ENCODE measurements around the gene KCNMA1.

KCNMA1 gene

DNA sequence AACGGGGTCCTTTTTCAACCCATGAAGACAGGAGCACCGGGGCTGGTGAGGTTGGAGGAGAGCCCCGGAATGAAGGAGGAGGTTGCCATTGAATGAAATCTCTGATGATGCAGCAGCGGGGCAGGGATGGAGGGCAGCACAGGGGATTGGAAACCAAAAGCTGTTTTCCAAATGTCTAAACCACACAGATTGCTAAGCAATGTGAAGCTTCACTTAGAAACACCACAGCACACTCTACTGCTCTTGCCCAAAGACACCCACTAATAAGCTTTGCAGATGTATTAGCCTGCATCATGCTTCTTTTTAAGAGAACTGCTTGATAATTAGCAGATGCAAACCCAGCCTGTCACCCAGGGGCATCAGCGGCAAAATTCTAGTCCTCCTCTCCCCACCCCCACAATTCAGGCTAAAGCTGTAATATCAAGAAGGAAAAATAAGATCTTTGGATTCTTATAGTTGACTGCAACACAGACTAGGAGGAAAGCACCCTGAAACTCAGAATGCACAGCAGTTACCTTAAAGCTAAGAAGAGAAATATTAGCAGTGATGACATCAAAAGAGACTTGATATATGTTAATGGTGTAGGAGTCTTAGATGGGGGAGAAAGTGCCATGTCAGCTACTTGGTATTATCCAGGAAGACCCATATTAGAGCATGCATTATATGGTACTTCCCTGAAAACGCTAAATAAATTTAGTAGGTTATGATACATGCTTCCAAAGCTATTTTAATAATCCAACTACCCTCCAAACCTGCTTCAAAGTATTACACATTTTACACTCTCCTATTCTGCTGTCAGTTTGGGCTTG lies 666.7 kb downstream of the KCNMA1 start:
- no peak for DNase-seq (ENCODE audit: low read depth, low spot score)

DNA sequence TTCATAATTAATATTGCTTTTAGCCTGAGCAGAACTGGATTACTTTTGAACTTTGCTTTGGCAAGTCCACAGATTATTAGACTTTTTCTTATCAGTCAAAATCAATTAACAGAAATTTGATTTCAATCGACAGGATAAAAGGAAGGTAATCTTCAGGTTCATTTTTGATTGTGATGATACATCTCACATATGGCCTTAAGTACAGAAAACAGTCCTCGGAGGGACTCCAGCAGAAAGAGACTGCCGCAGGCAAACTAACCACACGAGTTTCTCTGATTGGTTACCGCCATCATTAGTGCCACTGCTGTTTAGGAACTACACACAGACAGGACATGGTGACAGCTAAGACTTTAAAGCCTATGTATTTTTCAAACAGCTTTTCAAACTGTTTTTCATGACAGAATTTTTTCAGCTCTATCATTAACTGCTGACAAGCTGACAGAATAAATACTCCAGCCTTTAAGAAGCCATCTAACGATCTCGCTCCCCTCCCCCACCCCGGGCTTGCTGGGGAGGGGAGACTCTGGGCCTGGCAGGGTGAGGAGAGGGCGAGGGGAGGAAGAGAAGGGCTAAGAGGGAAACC lies 668.2 kb downstream of the KCNMA1 start:
- no peak for DNase-seq (ENCODE audit: low read depth, low spot score)

DNA sequence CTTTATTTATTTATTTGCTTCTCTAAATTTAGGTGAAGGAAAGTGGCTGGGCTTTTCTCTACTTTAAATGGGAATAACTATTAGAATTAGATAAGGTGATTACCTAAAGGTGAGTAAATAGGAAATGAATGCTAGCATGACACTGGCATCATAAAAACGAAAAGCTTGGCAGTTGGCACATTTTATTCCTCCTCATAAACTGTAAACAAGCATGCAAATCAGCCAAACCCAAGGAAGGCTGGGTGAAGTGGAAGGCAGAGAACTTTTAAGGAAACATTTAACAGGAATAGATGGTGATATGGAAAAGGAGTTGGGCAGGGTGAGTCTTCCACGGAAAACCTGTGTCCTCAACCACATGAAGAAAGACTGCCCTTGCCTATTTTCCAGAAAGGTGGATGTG lies 669.1 kb downstream of the KCNMA1 start:
- no peak for DNase-seq (ENCODE audit: low read depth, low spot score)

DNA sequence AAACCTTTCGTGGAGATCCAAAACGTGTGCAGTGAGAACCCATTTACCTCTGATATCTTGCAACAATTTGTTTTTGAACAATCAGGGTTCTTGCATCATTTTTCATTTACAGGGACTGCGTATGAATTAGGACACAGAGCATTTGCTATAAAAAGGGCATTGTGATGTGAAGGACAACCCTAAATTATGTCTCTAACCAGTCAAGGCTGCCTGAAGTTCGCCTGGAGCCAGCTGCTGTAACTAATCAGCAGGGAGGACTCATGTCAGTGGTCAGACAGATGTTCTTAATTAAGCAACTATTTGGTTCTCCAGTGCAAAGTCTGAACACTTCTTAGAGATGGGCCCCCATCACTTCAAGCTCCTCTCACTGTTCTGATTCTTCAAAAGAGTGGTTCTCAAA lies 674.8 kb downstream of the KCNMA1 start:
- DNase-seq (ENCODE audit: low read depth, low spot score) = no peak

DNA sequence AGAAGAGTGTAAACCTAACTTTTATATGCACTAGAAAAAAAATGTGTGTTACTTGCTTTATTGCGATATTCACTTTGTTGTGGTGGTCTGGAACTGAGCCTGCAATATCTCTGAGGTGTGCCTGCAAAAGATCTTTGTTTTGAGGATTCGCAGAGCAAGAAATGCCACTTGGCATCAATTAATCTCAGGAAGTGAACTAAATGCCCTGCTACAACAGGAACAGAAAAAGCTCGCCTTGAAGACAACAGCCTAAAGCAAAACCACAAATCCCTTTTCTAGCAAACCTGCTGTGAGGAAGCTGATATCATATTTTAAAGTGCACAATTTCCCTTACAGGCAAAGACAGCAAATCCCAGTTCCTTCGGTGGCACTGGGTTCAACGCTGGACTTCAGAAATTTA lies 675.8 kb downstream of the KCNMA1 start:
- no peak for DNase-seq (ENCODE audit: low read depth, low spot score)

DNA sequence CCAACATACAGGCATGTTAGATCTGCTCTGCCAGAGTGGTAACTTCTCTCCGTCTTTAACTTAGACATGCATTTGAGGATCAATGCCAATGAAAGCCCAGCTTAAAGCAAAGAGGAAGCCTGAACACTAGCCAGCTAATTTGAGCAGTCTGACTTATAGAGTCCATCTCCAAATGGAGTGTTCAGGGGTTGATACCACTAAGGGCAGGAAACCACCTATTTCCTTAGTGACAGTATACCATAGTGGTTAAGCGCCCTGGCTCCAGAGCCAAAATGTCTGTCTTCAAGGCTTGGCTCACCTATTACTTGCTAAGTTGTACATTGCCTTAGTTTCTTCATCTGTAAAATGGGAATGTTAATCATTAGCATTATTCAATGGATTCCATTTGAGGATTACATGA lies 678.5 kb downstream of the KCNMA1 start:
- no peak for DNase-seq (ENCODE audit: low read depth, low spot score)

DNA sequence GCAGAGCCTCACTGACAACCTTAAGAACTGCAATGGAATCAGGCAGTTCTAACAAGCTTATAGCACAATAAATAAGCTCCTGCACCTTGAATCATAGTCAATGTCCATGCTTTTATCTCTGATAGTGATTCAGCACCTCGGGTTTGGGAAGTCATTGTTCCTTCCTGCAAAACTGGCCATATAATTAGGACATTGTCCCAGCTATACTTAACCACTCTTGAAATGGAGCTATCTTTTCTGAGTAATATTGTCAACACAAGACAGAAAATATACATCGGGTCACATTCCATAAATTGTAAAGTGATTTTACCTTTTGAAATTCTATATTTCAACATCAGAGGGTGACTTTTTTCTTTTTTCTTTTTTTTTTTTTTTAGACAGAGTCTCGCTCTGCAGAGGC lies 682.8 kb downstream of the KCNMA1 start:
- DNase-seq (ENCODE audit: low read depth, low spot score) = no peak

DNA sequence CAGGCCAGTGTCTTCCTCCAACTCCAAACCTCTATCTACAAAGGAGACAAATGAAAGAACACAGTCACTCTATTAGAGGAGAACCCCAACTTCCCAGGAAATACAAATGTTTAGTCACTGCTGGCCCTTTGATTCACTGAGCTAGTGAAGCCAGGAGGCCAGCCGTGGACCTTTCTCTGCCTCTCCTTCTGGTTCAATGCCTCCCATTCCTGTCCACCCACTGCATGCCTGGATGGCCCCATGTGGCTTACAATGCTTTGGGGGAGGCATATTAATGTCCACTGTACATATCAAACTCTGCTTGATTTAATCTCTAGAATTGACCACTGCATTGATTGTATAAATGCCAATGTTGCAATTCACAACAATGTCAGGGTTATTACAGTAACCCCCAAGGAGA lies 687.3 kb downstream of the KCNMA1 start:
- peak; percentile 7 for DNase-seq (ENCODE audit: low read depth, low spot score)

DNA sequence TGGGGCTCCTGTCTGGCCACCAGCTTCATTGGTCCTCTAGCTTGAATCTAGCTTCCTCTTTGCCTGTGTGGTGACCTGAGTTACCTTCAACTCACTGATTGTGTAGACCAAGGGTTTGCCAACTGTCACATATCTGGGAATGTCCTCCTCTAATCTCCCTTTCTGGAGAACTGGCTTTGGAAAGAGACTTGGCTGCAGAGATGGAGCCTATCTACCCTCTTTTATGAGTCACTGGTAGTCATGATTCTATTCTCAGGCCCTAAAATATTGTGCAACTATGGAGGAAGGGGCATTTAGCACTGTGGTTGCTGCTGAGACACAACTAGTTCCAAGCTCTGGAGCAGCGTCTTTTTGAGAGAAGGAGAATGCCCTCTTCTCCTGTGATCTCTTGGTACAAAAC lies 691.3 kb downstream of the KCNMA1 start:
- peak; percentile 15 for DNase-seq (ENCODE audit: low read depth, low spot score)

DNA sequence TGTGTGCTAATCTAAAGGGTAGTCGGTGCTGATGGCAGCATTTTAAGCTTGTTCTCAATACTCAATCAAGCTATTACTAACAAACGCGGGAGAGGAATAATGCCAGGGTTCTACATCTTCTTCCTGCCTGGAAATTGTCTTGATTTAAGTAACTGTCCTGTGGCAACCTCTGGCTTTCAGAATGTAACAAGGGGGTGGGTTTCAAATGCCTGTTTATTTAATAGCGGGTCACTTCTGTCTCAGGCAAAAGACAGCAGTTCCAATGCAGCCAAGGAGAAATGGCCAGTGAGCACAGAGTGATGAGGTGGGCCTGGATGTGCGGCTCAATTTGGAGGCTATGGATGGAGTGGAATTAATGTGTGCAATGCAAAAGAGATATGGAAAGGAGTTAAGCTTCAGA lies 692.4 kb downstream of the KCNMA1 start:
- no peak for DNase-seq (ENCODE audit: low read depth, low spot score)

DNA sequence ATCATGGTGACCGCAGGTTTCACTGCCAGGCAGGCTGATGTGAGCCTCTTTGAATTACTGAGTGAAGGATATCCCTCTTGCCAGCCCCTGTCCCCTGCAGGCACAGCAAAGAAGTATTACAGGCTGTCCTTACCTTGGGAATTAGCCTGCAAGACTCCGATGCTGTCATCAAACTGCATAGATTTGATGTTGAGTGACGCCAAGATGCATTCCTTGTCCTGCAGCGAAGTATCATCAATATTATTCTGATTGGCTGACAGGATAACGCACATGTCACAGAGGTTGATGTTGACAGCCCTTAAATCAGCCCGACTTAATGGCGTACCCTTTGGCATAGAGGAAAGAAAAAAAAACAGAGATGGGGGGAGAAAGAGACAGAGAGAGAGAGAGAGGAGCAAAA lies 693.0 kb downstream of the KCNMA1 start:
- DNase-seq (ENCODE audit: low read depth, low spot score) = no peak

DNA sequence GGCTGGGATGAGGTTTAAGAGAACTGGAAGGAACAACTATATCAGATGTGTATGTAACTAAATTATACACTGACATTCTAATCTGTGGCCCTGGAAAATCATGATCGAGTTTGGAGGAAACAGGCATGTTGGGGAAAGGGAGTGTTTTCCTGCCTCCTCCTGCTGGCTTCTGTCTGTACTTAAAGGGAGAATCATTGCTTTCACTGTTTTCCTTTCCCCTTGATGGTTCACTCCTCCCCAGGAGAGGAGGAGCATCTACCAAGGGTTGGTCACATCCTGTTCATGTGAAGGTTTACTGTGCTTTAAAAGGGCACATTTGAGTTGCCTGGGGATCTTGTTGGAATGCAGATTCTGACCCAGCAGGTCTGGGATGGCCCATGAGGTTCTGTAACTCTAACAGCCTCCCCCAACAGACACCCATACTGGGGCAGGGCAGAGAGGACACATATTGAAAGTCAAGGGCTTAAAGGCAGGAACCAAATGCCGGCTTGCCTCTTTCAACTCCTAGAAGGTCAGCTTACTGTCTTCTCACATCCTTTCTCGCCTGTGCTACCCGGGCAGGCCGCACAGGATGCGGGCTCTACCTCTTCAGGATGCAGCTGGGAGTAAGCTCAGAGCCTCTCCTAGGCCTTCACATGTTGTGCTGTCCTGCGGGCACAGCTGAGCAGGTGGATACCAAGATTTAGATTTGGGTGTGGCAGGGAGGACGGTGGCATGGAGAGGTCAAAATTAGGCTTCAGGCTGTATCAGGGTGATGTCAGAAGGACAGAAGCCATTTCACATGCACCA lies 694.8 kb downstream of the KCNMA1 start:
- DNase-seq (ENCODE audit: low read depth, low spot score) = no peak

DNA sequence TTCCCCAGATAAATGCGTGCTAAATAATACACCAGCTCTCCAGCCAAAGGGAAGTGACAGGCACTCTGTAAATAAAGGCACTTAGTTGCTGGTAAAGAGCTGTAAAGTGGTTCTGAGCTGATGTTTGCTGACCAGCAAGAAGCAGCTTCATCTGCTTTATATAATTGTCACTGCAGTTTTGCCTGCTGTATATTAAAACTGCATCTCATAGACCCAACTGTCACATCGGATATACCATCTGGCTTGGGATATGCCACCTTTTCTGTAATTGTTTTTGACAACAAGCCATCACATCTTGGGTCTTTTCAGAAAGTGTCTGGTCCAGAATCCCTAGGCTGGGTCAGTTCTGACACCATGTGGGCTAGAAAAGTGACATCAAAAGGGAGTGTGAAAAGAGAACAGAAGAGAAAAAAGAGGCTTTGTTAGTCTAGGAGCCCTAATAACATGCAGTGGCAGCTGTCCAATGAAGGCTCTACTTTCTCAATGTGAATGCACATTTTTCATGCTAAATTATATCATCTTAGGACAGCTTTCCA lies 697.6 kb downstream of the KCNMA1 start:
- DNase-seq (ENCODE audit: low read depth, low spot score) = no peak

DNA sequence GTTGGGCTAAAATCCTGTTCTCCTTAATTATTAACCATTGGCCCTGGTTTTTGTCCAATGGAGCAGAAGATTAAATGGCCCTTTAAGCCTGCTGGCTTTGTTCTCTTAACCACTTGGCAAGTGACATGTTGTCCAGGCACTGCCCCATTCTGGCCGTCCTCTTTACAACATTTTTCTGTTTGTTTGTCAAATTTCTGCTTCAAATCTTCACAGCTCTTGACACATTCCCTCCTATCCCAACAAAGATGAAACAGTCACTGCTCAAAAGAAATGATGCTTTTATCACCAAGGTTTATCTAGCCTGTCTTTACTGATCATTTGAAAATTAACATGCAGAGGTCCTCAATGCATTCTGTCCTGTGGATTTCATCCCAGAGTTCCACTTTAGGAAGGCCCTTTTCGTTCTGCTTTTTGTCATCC lies 700.4 kb downstream of the KCNMA1 start:
- peak; percentile 14 for DNase-seq (ENCODE audit: low read depth, low spot score)

DNA sequence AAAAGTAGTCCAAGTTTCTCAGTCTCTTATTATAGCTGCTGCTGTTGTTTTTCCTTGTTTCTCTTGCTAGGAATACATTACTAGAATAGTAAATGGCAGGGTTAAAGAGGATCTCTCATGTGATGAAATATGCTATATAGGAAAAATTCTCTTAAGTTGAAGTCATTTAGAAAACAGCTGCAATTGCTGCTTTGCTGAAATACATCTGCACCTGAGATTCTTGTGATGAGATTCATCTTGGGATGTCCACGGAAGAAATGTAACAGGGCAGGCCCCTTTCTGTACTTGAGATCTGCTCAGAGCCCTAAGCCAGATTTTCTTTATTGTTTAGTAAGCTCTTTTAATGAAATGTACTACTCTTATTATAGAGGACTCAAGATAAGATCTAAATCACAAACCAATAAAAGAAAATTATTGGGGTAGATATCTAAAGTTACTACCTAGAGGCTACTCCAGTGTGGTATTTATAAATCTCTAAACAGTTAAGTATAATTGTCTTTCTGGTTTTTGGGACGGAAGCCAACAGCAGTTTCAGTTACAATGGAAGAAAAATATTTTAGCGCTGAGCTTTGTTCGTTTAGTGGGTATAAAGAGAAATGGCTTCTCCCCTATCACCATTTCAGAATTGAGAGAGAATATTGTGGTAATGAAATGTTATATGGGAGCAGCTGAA lies 701.5 kb downstream of the KCNMA1 start:
- no peak for DNase-seq (ENCODE audit: low read depth, low spot score)

DNA sequence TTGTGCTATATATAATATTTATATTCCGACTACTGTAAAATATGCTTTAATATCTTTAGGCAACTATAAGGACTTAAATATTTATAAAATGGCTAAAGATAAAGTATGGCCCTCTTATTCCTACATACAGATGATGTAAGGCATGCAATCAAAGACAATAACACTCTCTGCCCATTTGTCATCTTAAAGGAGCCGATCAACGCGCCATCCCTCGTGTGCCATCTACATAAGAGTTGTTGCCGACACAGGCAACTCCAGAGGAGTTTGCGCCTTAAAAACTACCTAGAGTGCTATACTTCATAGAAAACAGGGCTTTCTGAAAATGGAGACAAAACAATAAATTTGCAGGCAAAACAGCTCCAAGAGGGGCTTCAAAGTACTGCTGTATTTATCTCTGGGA lies 709.0 kb downstream of the KCNMA1 start:
- no peak for DNase-seq (ENCODE audit: low read depth, low spot score)

DNA sequence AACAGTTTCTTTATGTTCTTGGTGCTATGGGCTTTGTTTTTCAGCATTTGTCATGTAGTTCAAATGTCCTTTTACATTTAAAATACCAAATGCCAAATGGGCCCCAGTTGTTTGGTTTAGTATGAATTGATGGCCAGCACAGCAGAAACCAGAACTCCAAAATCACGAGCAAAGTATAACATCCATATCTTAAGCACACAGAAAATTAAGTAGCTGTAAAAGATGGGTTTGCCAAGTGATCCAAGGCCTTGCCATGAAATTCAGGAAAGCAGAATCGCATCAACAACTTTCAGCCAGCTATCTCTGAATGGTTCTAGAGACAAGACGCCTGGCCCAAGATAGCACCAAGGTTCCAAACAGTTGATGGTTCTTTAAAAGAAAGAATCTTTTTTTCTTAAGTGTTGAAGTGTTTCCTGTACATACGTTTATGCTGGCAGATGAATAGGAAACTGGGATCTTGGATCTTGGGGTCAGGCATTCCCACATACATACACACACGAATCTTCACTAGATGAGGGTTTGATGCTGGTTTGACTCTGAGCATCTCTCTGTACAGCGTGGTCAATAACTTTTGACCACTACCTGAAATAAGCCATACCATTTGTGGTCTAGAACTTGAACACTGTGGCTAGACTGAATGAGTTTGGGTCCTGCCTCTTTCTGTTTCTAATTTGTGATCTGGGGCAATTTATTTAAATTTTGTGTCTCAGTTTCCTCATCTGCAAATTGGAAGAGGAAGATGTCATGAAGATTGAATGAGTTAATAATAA lies 711.8 kb downstream of the KCNMA1 start:
- no peak for DNase-seq (ENCODE audit: low read depth, low spot score)

DNA sequence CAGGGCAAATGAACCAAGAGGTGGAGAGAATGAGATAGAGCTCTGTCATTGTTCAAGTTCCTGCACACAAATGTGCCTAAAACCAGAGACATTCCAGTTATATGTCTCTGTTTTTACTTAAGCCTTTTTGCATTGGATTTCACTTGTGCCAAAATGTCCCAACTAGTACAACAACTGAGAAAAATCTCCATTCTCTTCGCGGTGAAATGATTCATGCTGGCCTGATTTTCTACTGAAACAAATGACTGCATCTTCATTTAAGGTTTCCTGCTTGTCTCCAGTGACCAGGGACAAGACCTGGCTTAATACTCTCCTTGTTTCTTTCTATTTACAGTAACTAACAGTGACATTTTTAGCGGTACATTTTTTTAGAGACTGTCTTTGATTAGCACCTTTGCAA lies 714.9 kb downstream of the KCNMA1 start:
- no peak for DNase-seq (ENCODE audit: low read depth, low spot score)

DNA sequence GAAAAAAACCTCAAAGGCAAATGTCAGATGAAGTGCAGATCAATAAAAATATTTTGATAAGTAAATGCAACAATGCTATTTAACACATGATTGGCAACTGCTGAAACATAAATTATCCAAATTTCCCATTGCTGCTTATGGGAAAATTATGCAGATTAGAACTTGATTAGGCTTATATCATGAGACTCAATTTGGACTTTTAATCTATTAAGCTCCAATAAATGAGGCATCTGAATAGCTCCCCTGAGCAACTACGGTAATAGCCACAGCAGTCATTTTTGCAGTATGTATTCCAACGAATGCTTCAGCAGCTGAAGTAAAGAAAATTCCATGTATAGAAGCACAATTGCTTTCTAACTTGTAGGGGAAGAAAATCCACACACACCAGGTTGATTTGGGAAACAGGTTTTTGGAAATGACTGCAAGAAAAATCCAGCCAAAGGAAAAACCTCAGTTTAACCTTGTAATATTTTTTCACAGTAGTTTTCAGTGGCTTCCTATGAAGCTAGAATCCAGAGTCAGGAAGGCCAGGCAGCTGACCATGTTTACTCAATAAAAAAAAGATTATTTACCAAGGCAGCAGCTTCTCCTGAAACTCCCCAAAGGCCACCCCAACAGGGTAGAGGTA lies 716.1 kb downstream of the KCNMA1 start:
- DNase-seq (ENCODE audit: low read depth, low spot score) = no peak

DNA sequence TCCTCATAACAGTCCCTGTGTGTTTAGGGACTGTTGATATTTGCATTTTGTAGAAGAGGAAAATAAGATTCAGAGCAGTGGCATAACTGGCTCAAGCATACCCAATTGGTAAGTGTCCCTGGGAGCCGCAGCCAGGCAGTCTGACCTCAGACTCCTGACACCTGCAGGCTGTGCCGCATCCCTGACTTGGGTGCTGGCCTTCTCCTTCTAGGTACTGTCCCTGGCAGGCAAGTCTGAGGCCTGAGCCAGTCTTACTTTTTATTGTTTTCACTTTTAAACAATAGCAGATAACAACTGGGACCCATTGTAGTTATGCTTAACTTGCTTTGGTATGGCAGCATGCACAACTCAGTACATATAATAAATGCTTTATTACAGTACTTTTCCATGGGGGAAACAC lies 717.0 kb downstream of the KCNMA1 start:
- DNase-seq (ENCODE audit: low read depth, low spot score) = no peak

DNA sequence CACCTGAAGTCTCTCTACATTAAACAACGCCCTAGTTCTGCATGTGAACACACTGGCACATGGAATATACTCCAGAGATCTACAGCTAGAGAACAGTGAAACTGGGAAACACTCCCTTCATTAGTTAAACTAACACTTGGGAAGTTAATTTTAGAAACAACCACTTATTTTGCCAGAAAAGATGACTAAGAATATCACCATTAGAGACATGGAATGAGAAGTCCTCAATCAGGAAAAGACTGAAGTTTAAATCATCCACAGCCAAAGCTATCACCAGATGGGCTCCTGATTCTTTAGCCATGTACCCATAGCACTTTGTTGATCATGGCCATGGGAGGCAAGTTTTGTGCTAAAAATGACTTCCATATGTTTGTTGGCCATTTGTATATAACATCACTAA lies 719.5 kb downstream of the KCNMA1 start:
- no peak for DNase-seq (ENCODE audit: low read depth, low spot score)

Data from astrocyte of the hippocampus (primary cell).